OCI-LY7 (cell line): ENCODE data around the gene EIF4H. TPM values are rescaled to one million over a fixed set of nuclear protein-coding genes. Genes with fewer than 3 reads are reported as not detected.

Experiments
- BruUV-seq: library from RNA; stranded (reverse); fragments of 400-500 nt; replicated peaks from 2 replicates; lab custom pipeline; 2021; lab: Mats Ljungman, UMichigan
- CTCF ChIA-PET: fragments of 300-600 bp; sonication (Branson Sonifier 250); formaldehyde crosslinking; loops from one replicate; lab custom pipeline; 2022; ENCODE audit warnings: antibody characterized with exemption; ENCODE audit not compliant: unreplicated experiment; lab: Charles Lee
- POLR2A ChIA-PET: fragments of 300-600 bp; sonication (Branson Sonifier 250); formaldehyde crosslinking; loops from one replicate; lab custom pipeline; 2022; ENCODE audit warnings: antibody characterized with exemption; lab: Charles Lee
- DNase-seq: peaks from one replicate; pipeline ENCODE4 v3.0.0-alpha.2; 2015; ENCODE audit warnings: low spot score
- H2AFZ ChIP-seq: fragments of 200-600 bp; sonication (generic), shearing (Covaris generic); 2 replicates; pipeline ENCODE4 v1.6.1; 2014; ENCODE audit warnings: mild to moderate bottlenecking, antibody characterized with exemption, low read length, moderate library complexity
- H3K27ac ChIP-seq: fragments of 200-600 bp; sonication (generic); 2 replicates; pipeline ENCODE4 v1.5.1; 2014; ENCODE audit warnings: mixed run types, low read depth, mild to moderate bottlenecking, moderate library complexity, low read length, inconsistent platforms; ENCODE audit not compliant: poor library complexity, severe bottlenecking
- H3K36me3 ChIP-seq: fragments of 200-600 bp; sonication (generic); 2 replicates; pipeline ENCODE4 v1.6.1; 2014; ENCODE audit warnings: mild to moderate bottlenecking, antibody characterized with exemption, low read length, moderate library complexity, mixed read lengths; ENCODE audit not compliant: insufficient read depth
- H3K4me1 ChIP-seq: fragments of 200-600 bp; sonication (generic); 2 replicates; pipeline ENCODE4 v1.5.1; 2014; ENCODE audit warnings: mild to moderate bottlenecking, low read length; ENCODE audit not compliant: insufficient read depth, poor library complexity, severe bottlenecking
- H3K4me2 ChIP-seq: fragments of 200-600 bp; sonication (generic); 2 replicates; pipeline ENCODE4 v1.6.1; 2014; ENCODE audit warnings: mild to moderate bottlenecking, low read length
- H3K4me3 ChIP-seq: fragments of 200-600 bp; sonication (generic); 2 replicates; pipeline ENCODE4 v1.5.1; 2014; ENCODE audit warnings: mild to moderate bottlenecking, low read depth, low read length; ENCODE audit not compliant: poor library complexity, severe bottlenecking
- H3K79me2 ChIP-seq: fragments of 200-600 bp; sonication (generic); 2 replicates; pipeline ENCODE4 v1.6.1; 2016; ENCODE audit warnings: low read depth, mild to moderate bottlenecking, low read length, moderate library complexity, mixed read lengths; ENCODE audit not compliant: insufficient read depth
- H3K9me2 ChIP-seq: fragments of 200-600 bp; sonication (generic); 2 replicates; pipeline ENCODE4 v1.6.1; 2016; ENCODE audit warnings: mild to moderate bottlenecking, low read length, mixed read lengths; ENCODE audit not compliant: insufficient read depth
- H3K9me3 ChIP-seq: fragments of 200-600 bp; sonication (generic); 2 replicates; pipeline ENCODE4 v1.6.1; 2014; ENCODE audit warnings: mild to moderate bottlenecking, mixed run types, low read length, mixed read lengths
- H4K20me1 ChIP-seq: fragments of 200-600 bp; sonication (generic); 2 replicates; pipeline ENCODE4 v1.6.1; 2014; ENCODE audit warnings: mild to moderate bottlenecking, antibody characterized with exemption, low read length, moderate library complexity, mixed read lengths; ENCODE audit not compliant: insufficient read depth
- CTCF ChIP-seq: fragments of 200-600 bp; sonication (generic); conservative IDR thresholded peaks from 2 replicates; pipeline ENCODE4 v1.5.1; 2014; ENCODE audit warnings: mild to moderate bottlenecking, antibody characterized with exemption, low read length, moderate library complexity, mixed read lengths
- EZH2phosphoT487 ChIP-seq: fragments of 200-600 bp; sonication (generic); IDR thresholded peaks from 2 replicates; pipeline ENCODE4 v1.6.1; 2018; ENCODE audit warnings: low read depth, borderline replicate concordance, mild to moderate bottlenecking, mixed run types, antibody characterized with exemption, low read length, moderate library complexity, mixed read lengths
- intact Hi-C: fragments of 100-400 bp; cut with micrococcal nuclease; formaldehyde crosslinking; loops from one replicate; pipeline ENCODE4 v1.10.0; 2022; ENCODE audit not compliant: unreplicated experiment
- microRNA-seq: library from miRNA; unstranded; fragments of <30 nt; microRNA quantifications from one replicate; pipeline ENCODE4 v1.2.0, GENCODE V29; 2022; ENCODE audit warnings: borderline replicate concordance
- small RNA-seq: library from RNA; depleted of rRNA; stranded (forward); fragments of <200 nt; gene quantifications from one replicate; pipeline ENCODE3, GENCODE V24; 2014
- total RNA-seq, 2 experiments: library from RNA; depleted of rRNA in 1 of 2; stranded (reverse); fragments of >200 nt in 1 of 2; shearing (Covaris generic) in 1 of 2; gene quantifications; 2 replicates each; pipeline ENCODE4 v1.2.3, GENCODE V29; 2014 to 2022

The EIF4H gene
- total RNA-seq, 2 experiments from 2014 or later = 202 to 345 TPM

GRCh38 chr7:74246497-74246896 is 72.3 kb downstream of the EIF4H start:
- ChIA-PET CTCF (no interaction called here), POLR2A (no interaction called here)
- Histone ChIP-seq H3K79me2 (peaks cover 19% of the 10 kb centered on the region; the same call in 1 of the 2 replicates), H3K27ac (no peak overlapping the region), H4K20me1 (no peaks in the 10 kb centered on the region), H3K9me3 (no peaks in the 10 kb centered on the region), H3K9me2 (no peaks in the 10 kb centered on the region), H3K4me2 (no peak overlapping the region), H3K36me3 (peaks cover 94% of the 10 kb centered on the region), H3K4me1 (peaks cover 21% of the 10 kb centered on the region), H2AFZ (no peak overlapping the region), H3K4me3 (no peak overlapping the region)
- DNase-seq = no peak
- intact Hi-C loops = no loop called here
- TF ChIP-seq CTCF (no peak), EZH2phosphoT487 (no peak)
- BruUV-seq = TSS peak; percentile 43

Small RNA genes within 50 kb of the gene (microRNA-seq; reads per million reads assigned to microRNA genes)
- 1,874 reads per million, percentile 87 among the genes with 10 or more reads in this experiment for gene MIR590

Small RNA genes within 50 kb of the gene (small RNA-seq; reads per million reads assigned to genes)
- not detected for gene MIR590

Other genes starting within 250 kb of the EIF4H start
- gene ELN, start 146.2 kb upstream of the EIF4H start, total RNA-seq (2014; rRNA removed; shearing (Covaris generic)) = not detected in 2 replicates
- not detected in 2 replicates for gene ELN, start 146.2 kb upstream of the EIF4H start, total RNA-seq (2022)
- 21.9 and 31.7 TPM in 2 replicates for gene LIMK1, start 90.6 kb upstream of the EIF4H start, total RNA-seq (2014; rRNA removed; shearing (Covaris generic))
- 59.7 and 67.3 TPM in 2 replicates for gene LIMK1, start 90.6 kb upstream of the EIF4H start, total RNA-seq (2022)
- gene LAT2, start 35.6 kb downstream of the EIF4H start, total RNA-seq (2014; rRNA removed; shearing (Covaris generic)) = 41.1 and 48.3 TPM in 2 replicates
- 79.1 and 93.8 TPM in 2 replicates for gene LAT2, start 35.6 kb downstream of the EIF4H start, total RNA-seq (2022)
- 71.3 and 77.4 TPM in 2 replicates for gene RFC2, start 80.0 kb downstream of the EIF4H start, total RNA-seq (2014; rRNA removed; shearing (Covaris generic))
- 77.8 and 79.2 TPM in 2 replicates for gene RFC2, start 80.0 kb downstream of the EIF4H start, total RNA-seq (2022)
- 3.6 and 4.2 TPM in 2 replicates for gene CLIP2, start 115.1 kb downstream of the EIF4H start, total RNA-seq (2014; rRNA removed; shearing (Covaris generic))
- 6.3 and 7.2 TPM in 2 replicates for gene CLIP2, start 115.1 kb downstream of the EIF4H start, total RNA-seq (2022)